ENCODE data around the gene GIMAP8.

GIMAP8 gene

DNA sequence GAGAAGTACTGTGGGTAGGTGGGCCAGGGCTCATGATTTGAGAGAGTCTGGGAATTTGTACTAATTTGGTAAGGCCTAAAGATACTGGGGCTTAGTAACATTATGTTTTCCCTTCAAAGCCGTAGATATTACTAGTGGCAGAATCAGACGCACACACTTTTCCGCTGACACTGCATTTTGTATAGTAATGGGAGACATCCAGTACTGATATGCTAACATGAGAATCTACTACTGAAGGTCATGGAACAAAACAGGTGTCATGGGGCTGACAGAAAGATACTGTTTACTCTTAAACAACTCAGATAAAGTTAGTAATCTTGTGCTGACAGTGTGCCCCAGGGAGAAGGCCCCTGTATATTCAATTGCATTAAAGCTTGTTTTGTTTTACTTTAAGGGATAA lies 53.2 kb downstream of the GIMAP8 start:
- no peak for TF ChIP-seq CTCF (conservative IDR thresholded peaks at IDR 0.05; ENCODE audit: low read depth)
- no peak for DNase-seq (ENCODE audit: low spot score)
- ChIA-PET POLR2A (ENCODE audit: low non-redundant PET) (no interaction called here), CTCF (interaction anchor here (0.6 kb wide), 1 partner anchor 812 kb away, joined by 3 read pairs; no protein-coding TSS in a partner anchor)
- no peak overlapping the region for H3K27ac ChIP-seq

- no peak for DNase-seq (ENCODE audit: low spot score)
- no peak for TF ChIP-seq CTCF (conservative IDR thresholded peaks at IDR 0.05; ENCODE audit: low read depth)
- no peak overlapping the region for H3K27ac ChIP-seq
- POLR2A ChIA-PET (ENCODE audit: low non-redundant PET), result no interaction called here
- CTCF ChIA-PET, result no interaction called here
Observed at GRCh38 chr7:150507947-150508602, 57.6 kb downstream of the GIMAP8 start.

- ChIA-PET POLR2A (ENCODE audit: low non-redundant PET) (no interaction called here), CTCF (no interaction called here)
- no peak for TF ChIP-seq CTCF (conservative IDR thresholded peaks at IDR 0.05; ENCODE audit: low read depth)
- no peak overlapping the region for H3K27ac ChIP-seq
- no peak for DNase-seq (ENCODE audit: low spot score)
Observed at GRCh38 chr7:150511048-150511447, 60.6 kb downstream of the GIMAP8 start.

DNA sequence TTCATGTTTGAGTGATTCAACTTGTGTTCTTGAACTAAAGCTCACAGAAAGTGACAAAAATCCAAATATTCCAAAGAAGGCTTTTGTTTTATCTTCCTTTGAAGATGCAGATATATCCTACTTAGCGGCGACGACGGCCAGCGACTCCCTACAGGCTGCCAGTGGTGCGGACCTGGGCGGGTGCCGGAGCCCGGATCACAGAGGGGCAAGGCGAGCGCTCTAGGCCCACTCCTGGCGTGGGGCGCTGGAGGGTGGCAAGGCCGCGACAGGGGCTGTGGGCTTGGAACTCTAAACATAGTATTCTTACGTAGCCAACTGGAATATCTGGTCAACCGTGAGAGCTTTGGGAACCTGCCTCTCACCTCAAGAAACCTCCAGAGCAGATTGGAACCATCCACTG lies 63.3 kb downstream of the GIMAP8 start:
- POLR2A ChIA-PET (ENCODE audit: low non-redundant PET), result no interaction called here
- CTCF ChIA-PET, result no interaction called here
- no peak for DNase-seq (ENCODE audit: low spot score)
- no peak for TF ChIP-seq CTCF (conservative IDR thresholded peaks at IDR 0.05; ENCODE audit: low read depth)
- H3K27ac ChIP-seq, result no peak overlapping the region

DNA sequence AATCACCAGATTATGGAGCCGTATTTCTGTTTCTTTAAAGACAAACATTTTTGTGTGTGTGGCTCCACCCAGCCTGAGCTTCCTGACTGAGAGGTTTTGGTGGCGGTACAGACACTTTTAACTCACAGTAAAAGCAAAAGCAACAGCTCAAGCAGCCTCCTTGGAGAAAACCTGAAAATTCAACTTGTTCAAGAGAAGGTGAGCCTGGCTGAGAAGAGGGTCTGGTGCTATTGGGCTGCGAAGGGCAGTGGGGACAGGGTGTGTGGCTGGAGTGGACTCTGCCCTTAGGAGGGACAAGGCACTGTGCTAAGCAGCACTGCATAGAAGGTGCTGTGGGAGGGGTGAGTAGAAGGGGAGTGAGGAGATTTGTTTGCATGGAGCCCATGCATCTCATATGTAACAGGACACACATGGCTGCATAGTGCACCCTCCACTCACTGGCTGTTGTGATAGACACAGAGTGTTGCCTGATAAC lies 64.4 kb downstream of the GIMAP8 start, which contains the start of gene GIMAP7:
Gene GIMAP7 (plus strand): TSS at position 125 of the 475 bp plus-strand sequence. CDS start 5,103 bp downstream, outside the sequence.
- no peak for DNase-seq (ENCODE audit: low spot score)
- CTCF ChIA-PET, result no interaction called here
- no peak for TF ChIP-seq CTCF (conservative IDR thresholded peaks at IDR 0.05; ENCODE audit: low read depth)
- no peak within 1 kb of the TSS for H3K27ac ChIP-seq
- POLR2A ChIA-PET (ENCODE audit: low non-redundant PET), result no interaction called here

GRCh38 chr7:150515248-150516147 lies 65.1 kb downstream of the GIMAP8 start:
- TF ChIP-seq CTCF (conservative IDR thresholded peaks at IDR 0.05; ENCODE audit: low read depth), result no peak
- H3K27ac ChIP-seq, result no peak overlapping the region
- DNase-seq (ENCODE audit: low spot score), result no peak
- CTCF ChIA-PET, result no interaction called here
- POLR2A ChIA-PET (ENCODE audit: low non-redundant PET), result no interaction called here
